IMR-90 (cell line): ENCODE data around the gene PEA15. TPM values are rescaled to one million over a fixed set of nuclear protein-coding genes. Genes with fewer than 3 reads are reported as not detected.

Experiments
- ATAC-seq: fragments of 200-7000 bp; cut with Tn5 transposase; 2 replicates; pipeline ENCODE4 v1.9.1; 2020; ENCODE audit warnings: low read depth, mild to moderate bottlenecking, moderate library complexity
- BruUV-seq: library from RNA; stranded (reverse); fragments of 400-500 nt; replicated peaks from 2 replicates; lab custom pipeline; 2021; lab: Mats Ljungman, UMichigan
- CTCF ChIA-PET: fragments of 300-600 bp; formaldehyde crosslinking; extraction: SDS; loops from one replicate; lab custom pipeline; 2021; ENCODE audit warnings: antibody characterized with exemption; lab: Yijun Ruan, JAX
- POLR2A ChIA-PET: fragments of 300-600 bp; sonication (Branson Sonifier 250); formaldehyde crosslinking; loops from one replicate; lab custom pipeline; 2022; ENCODE audit warnings: antibody characterized with exemption; ENCODE audit not compliant: unreplicated experiment; lab: Charles Lee
- DNase-seq: peaks from one replicate; pipeline ENCODE4 v3.0.0; 2013
- H2AFZ ChIP-seq: replicated peaks from 2 replicates; pipeline ENCODE3; 2013; ENCODE audit warnings: low read length, mild to moderate bottlenecking; ENCODE audit not compliant: poor library complexity
- H2AK5ac ChIP-seq: 2 replicates; pipeline ENCODE4 v1.6.1; 2013; ENCODE audit warnings: low read depth, low read length, inconsistent platforms
- H2AK9ac ChIP-seq: replicated peaks from 2 replicates; pipeline ENCODE3; 2013; ENCODE audit warnings: mild to moderate bottlenecking, low read depth, low read length, moderate library complexity; ENCODE audit not compliant: poor library complexity
- H2BK120ac ChIP-seq: 2 replicates; pipeline ENCODE4 v1.6.1; 2013; ENCODE audit warnings: low read depth, low read length, inconsistent platforms
- H2BK15ac ChIP-seq: 3 replicates; pipeline ENCODE4 v1.6.1; 2013; ENCODE audit warnings: low read depth, low read length, inconsistent platforms
- H2BK20ac ChIP-seq: 2 replicates; pipeline ENCODE4 v1.6.1; 2013; ENCODE audit warnings: low read depth, mild to moderate bottlenecking, inconsistent platforms, low read length, moderate library complexity
- H2BK5ac ChIP-seq: 2 replicates; pipeline ENCODE4 v1.6.1; 2013; ENCODE audit warnings: mild to moderate bottlenecking, low read depth, low read length, inconsistent platforms; ENCODE audit not compliant: poor library complexity, severe bottlenecking
- H3K14ac ChIP-seq: replicated peaks from 2 replicates; pipeline ENCODE4 v1.6.1; 2013; ENCODE audit warnings: low read depth, low read length, inconsistent platforms
- H3K18ac ChIP-seq: 2 replicates; pipeline ENCODE4 v1.6.1; 2013; ENCODE audit warnings: low read depth, low read length, control low read depth
- H3K23ac ChIP-seq: 2 replicates; pipeline ENCODE4 v1.6.1; 2013; ENCODE audit warnings: low read depth, low read length, inconsistent platforms
- H3K27ac ChIP-seq: 2 replicates; pipeline ENCODE4 v1.5.1; 2013; ENCODE audit warnings: mild to moderate bottlenecking, control low read depth, low read length; ENCODE audit not compliant: insufficient read depth
- H3K27me3 ChIP-seq: 2 replicates; pipeline ENCODE4 v1.6.1; 2013; ENCODE audit warnings: low read length; ENCODE audit not compliant: control insufficient read depth, insufficient read depth
- H3K36me3 ChIP-seq: 2 replicates; pipeline ENCODE4 v1.6.1; 2013; ENCODE audit warnings: low read length, mixed read lengths; ENCODE audit not compliant: control insufficient read depth, insufficient read depth
- H3K4ac ChIP-seq: 2 replicates; pipeline ENCODE4 v1.6.1; 2013; ENCODE audit warnings: low read depth, low read length, inconsistent platforms
- H3K4me1 ChIP-seq: 2 replicates; pipeline ENCODE4 v1.6.1; 2013; ENCODE audit warnings: low read length, mixed read lengths; ENCODE audit not compliant: control insufficient read depth, insufficient read depth
- H3K4me2 ChIP-seq: 2 replicates; pipeline ENCODE4 v1.6.1; 2013; ENCODE audit warnings: low read depth, mild to moderate bottlenecking, control low read depth, low read length, moderate library complexity
- H3K4me3 ChIP-seq: 2 replicates; pipeline ENCODE4 v1.5.1; 2013; ENCODE audit warnings: low read depth, mild to moderate bottlenecking, control low read depth, low read length, moderate library complexity; ENCODE audit not compliant: insufficient read depth
- H3K56ac ChIP-seq: 2 replicates; pipeline ENCODE4 v1.6.1; 2013; ENCODE audit warnings: low read length, inconsistent platforms; ENCODE audit not compliant: insufficient read depth; ENCODE audit errors: extremely low read depth
- H3K79me1 ChIP-seq, 2 experiments: 2 replicates each; pipeline ENCODE4 v1.6.1; 2013; ENCODE audit warnings: low read length in 2 of 2, inconsistent platforms in 1 of 2, low read depth in 1 of 2
- H3K9ac ChIP-seq: 2 replicates; pipeline ENCODE4 v1.6.1; 2013; ENCODE audit warnings: low read depth, low read length, control low read depth
- H3K9me1 ChIP-seq: 2 replicates; pipeline ENCODE4 v1.6.1; 2013; ENCODE audit warnings: low read length, inconsistent platforms; ENCODE audit not compliant: insufficient read depth
- H3K9me3 ChIP-seq: 2 replicates; pipeline ENCODE4 v1.6.1; 2013; ENCODE audit warnings: low read length; ENCODE audit not compliant: control insufficient read depth, insufficient read depth
- H4K20me1 ChIP-seq: 2 replicates; pipeline ENCODE4 v1.6.1; 2013; ENCODE audit warnings: low read length, inconsistent platforms; ENCODE audit not compliant: insufficient read depth
- H4K5ac ChIP-seq: 2 replicates; pipeline ENCODE4 v1.6.1; 2013; ENCODE audit warnings: mild to moderate bottlenecking, low read depth, low read length, control low read depth
- H4K8ac ChIP-seq, 2 experiments: 2 replicates each; pipeline ENCODE4 v1.6.1; 2013; ENCODE audit warnings: low read depth in 2 of 2, low read length in 2 of 2, control low read depth in 1 of 2, inconsistent platforms in 1 of 2
- H4K91ac ChIP-seq: 2 replicates; pipeline ENCODE4 v1.6.1; 2013; ENCODE audit warnings: low read depth, low read length, inconsistent platforms; ENCODE audit not compliant: insufficient read depth
- MAFK ChIP-seq: IDR thresholded peaks from 2 replicates; pipeline ENCODE4 v1.6.1; 2012; ENCODE audit warnings: low read depth, low read length, improper control_type of control experiment
- MXI1 ChIP-seq: IDR thresholded peaks from 2 replicates; pipeline ENCODE4 v1.6.1; 2012; ENCODE audit warnings: low read depth, mild to moderate bottlenecking, low read length, moderate library complexity, borderline replicate concordance
- WGBS, 2 experiments: methylation state at CpG; one replicate each; pipeline versions ENCODE4 v1.1.5 to v1.1.7; 2013; ENCODE audit warnings: missing lambda C conversion rate in 2 of 2; ENCODE audit not compliant: insufficient read length in 1 of 2; ENCODE audit errors: extremely low coverage in 2 of 2; 5-methylcytosine and 5-hydroxymethylcytosine counted together
- dilution Hi-C: fragments of 300-500 bp; cut with HindIII; formaldehyde crosslinking; loops from one replicate; pipeline ENCODE4 v1.14.3; 2018; ENCODE audit warnings: low sequenced_read_pairs; ENCODE audit not compliant: unreplicated experiment
- in situ Hi-C: fragments of 300-500 bp; cut with MboI; formaldehyde crosslinking; loops from 3 replicates; pipeline ENCODE4 v1.14.3; 2019; ENCODE audit warnings: low sequenced_read_pairs, inconsistent platforms, mixed read lengths
- intact Hi-C: fragments of 100-400 bp; cut with micrococcal nuclease; formaldehyde crosslinking; loops from 2 replicates; pipeline ENCODE4 v1.10.0; 2022
- polyA plus RNA-seq, 3 experiments: library from polyadenylated mRNA; depleted of rRNA; stranded (reverse); fragments of >200 nt; gene quantifications; 2 replicates each; pipeline ENCODE4 v1.2.3, GENCODE V29; 2012; ENCODE audit warnings: low replicate concordance in 1 of 3
- total RNA-seq: library from RNA; depleted of rRNA; stranded (reverse); fragments of >200 nt; gene quantifications from 2 replicates; pipeline ENCODE4 v1.2.3, GENCODE V29; 2012
- TF ChIP-seq, protein P1 (sequence below): fragments of 150-350 bp; IDR thresholded peaks from 2 replicates; pipeline ENCODE4 v1.6.1; 2017; ENCODE audit warnings: mild to moderate bottlenecking, antibody characterized with exemption, low read length, low read depth

The PEA15 gene
- total and polyA plus RNA-seq, 2 of the 4 experiments (the other 2 are of a cell fraction): 296 to 754 TPM

DNA sequence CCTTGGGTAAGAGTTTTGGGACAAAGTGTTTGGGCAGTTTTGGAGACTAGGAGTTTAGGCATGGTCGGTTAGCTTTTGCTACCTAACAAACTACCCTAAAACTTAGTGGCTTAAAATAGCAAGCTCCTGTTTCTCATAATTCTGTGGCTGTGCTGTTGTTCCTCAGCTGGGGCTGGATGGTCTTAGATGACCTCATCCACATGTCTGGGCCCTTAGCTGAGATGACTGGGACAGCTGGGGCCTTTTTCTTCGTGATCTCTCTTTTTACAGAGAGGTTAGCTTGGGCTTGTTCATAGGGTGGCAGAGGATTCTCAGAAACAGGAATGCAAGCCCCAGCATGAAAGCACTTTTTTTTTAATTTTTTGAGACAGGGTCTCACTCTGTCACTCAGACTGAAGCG lies 47.2 kb upstream of the PEA15 start:
- Histone ChIP-seq H3K18ac (no peak overlapping the region), H4K91ac (no peak overlapping the region), H3K4me3 (no peak overlapping the region), H2AK9ac (no peak overlapping the region), H3K4ac (no peak overlapping the region), H4K20me1 (no peaks in the 10 kb centered on the region), H2BK20ac (no peak overlapping the region), H3K27me3 (peaks cover 37% of the 10 kb centered on the region), H3K9me1 (no peaks in the 10 kb centered on the region), H3K23ac (no peak overlapping the region), H3K9me3 (no peaks in the 10 kb centered on the region), H2BK120ac (no peak overlapping the region), H3K4me1 (no peaks in the 10 kb centered on the region), H4K5ac (no peak overlapping the region), H3K79me1 (no peaks in the 10 kb centered on the region), H3K56ac (no peak overlapping the region), H2AFZ (no peak overlapping the region), H3K14ac (no peak overlapping the region), H3K27ac (no peak overlapping the region), H2AK5ac (no peak overlapping the region), H4K8ac (no peak overlapping the region), H2BK5ac (no peak overlapping the region), H3K36me3 (no peaks in the 10 kb centered on the region), H3K9ac (no peak overlapping the region), H2BK15ac (no peak overlapping the region), H3K4me2 (no peak overlapping the region)
- BruUV-seq: no TSS peak
- no peak for TF ChIP-seq MXI1
- TF ChIP-seq, protein P1, sequence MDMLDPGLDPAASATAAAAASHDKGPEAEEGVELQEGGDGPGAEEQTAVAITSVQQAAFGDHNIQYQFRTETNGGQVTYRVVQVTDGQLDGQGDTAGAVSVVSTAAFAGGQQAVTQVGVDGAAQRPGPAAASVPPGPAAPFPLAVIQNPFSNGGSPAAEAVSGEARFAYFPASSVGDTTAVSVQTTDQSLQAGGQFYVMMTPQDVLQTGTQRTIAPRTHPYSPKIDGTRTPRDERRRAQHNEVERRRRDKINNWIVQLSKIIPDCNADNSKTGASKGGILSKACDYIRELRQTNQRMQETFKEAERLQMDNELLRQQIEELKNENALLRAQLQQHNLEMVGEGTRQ: no peak
- no peak for TF ChIP-seq MAFK
- CTCF ChIA-PET: interaction anchor here (1.4 kb wide), 1 partner anchor 35 kb away, joined by 5 read pairs; no protein-coding TSS in a partner anchor
- DNase-seq (no peak), ATAC-seq (no peak)
- intact Hi-C loops (no loop called here), in situ Hi-C loops (no loop called here), dilution Hi-C loops (no loop called here)
- POLR2A ChIA-PET: no interaction called here
- WGBS, 2 experiments: no CpG with 5 or more reads among the region's 3 CpGs
